Measurements from ENCODE around the gene MZT2B.
"Not testable (repeated sequence)": the region's sequence is repeated elsewhere in the genome, so short reads cannot be mapped to it uniquely, and the experiment has no call there.

The MZT2B gene

DNA sequence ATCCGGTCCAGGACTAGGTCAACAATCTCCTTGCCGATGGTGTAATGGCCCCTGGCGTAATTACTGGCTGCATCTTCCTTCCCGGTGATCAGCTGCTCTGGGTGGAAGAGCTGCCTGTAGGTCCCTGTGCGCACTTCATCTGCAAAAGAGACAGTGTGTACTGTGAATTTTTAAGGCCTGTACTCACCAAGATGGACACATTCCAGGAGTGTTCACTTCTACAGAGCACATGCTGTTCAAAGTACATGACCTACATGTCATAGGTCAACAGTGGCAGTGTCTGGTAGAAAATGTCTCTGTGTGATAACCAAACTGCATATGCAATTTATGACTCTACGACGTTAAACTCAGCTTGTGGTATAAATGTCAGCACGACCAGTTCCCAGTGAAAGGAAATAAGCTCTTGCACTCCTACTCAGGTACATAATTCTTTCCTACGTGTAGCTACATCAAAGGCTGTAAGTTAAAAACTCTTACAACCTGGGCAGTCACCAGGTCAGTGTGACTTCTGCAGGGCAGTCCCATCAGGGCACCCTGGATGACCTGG lies 13.1 kb downstream of the MZT2B start:
- H3K27ac Mint-ChIP-seq; H3K9me3 Mint-ChIP-seq; H3K27me3 Mint-ChIP-seq; H3K4me1 Mint-ChIP-seq (ENCODE audit: low read depth); intact Hi-C loops (cut with micrococcal nuclease); H3K4me3 Mint-ChIP-seq: not testable (repeated sequence)
- peaks cover 19% of the 10 kb centered on the region for H3K36me3 Mint-ChIP-seq (ENCODE audit: low read depth)

DNA sequence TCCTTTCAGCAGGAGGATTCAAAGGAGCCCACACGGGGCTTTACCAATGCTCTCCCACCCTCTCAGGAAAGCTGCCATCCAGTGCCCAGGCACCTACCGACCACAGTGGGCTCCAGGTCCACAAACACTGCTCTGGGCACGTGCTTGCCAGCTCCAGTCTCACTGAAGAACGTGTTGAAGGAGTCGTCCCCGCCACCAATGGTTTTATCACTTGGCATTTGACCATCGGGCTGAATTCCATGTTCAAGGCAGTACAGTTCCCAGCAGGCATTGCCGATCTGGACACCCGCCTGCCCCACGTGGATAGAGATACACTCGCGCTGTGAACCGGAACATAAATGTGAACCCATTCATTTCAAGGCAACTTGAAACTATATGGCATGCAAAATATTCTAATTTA lies 14.0 kb downstream of the MZT2B start:
- intact Hi-C loops (cut with micrococcal nuclease); H3K9me3 Mint-ChIP-seq; H3K27me3 Mint-ChIP-seq; H3K36me3 Mint-ChIP-seq (ENCODE audit: low read depth); H3K4me3 Mint-ChIP-seq; H3K27ac Mint-ChIP-seq; H3K4me1 Mint-ChIP-seq (ENCODE audit: low read depth): not testable (repeated sequence)

DNA sequence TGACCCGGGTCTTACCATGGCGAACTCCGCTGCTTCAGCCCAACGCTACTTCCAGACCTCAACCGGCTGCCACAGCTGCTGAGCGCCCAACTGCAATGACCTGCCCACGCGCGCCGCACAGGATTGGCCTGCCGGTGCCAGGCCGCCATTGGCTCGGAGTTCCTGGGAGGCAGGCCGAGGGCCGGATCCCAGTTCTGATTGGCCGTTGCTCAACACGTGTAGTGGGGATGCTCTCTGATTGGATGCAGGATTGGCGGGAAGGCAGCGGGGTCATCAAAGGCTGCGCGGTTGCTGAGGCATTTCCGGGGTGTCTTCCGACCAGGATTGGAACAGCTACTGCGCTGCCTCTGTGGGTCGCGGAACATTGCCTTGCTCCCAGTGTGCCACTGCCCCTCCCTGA lies 16.3 kb downstream of the MZT2B start, which contains the start of gene TUBA3E:
Gene TUBA3E, minus strand, starts transcription at position 97 of the 400 bp plus-strand sequence. Its CDS starts 79 bp downstream, at position 18.
- Mint-ChIP-seq H3K27ac (no peak within 1 kb of the TSS), H3K9me3 (no peaks in the 10 kb centered on the region), H3K36me3 (ENCODE audit: low read depth) (no peaks in the 10 kb centered on the region), H3K27me3 (peaks cover 2% of the 10 kb centered on the region), H3K4me1 (ENCODE audit: low read depth) (peaks cover 7% of the 10 kb centered on the region), H3K4me3 (no peak within 1 kb of the TSS)
- intact Hi-C loops (cut with micrococcal nuclease) = no loop called here

DNA sequence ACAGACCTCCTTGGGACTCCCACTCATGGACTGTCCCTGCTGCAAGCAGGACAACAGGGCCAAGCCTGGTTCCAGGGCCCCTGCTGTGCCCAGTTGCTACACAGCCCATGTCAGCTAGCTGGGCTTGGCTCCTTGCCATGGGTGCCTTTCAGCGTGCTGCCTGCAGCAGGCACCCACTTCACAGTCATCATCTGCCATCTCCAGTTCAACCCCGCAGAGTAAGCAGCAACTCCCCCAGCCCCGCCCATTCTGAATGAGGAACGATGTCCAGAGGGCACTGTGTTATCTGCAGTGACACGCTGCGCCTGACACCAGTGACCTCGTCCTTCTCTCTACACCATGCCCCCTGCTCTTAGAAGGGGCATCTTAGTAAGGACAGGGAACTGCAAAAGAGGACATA lies 20.5 kb downstream of the MZT2B start:
- H3K27ac Mint-ChIP-seq; intact Hi-C loops (cut with micrococcal nuclease): not testable (repeated sequence)
- peak overlapping the region; percentile 52 for H3K4me3 Mint-ChIP-seq

DNA sequence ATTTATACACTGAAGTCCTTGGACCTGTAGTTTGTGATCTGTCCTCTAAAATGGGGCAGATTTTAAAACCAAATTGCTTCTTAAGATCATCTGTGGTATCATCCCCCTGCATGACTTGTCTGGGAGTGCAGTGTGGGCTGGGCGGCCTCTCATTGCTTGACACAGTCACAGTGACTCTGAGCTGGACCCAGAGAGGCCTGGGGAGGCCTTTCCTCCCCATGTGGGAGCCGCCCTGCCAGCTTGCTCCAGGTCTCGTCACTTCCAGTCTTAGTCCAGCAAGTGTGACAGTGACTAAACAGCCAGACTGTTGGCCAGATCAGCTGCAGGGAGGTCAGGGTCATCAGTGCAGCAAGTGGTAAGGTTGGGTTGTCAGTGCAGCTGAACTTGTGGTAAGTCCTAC lies 21.1 kb downstream of the MZT2B start:
- intact Hi-C loops (cut with micrococcal nuclease); H3K36me3 Mint-ChIP-seq (ENCODE audit: low read depth); H3K9me3 Mint-ChIP-seq; H3K4me1 Mint-ChIP-seq (ENCODE audit: low read depth); H3K4me3 Mint-ChIP-seq; H3K27ac Mint-ChIP-seq; H3K27me3 Mint-ChIP-seq: not testable (repeated sequence)

More for the DNA sequence above, 20.5 kb downstream of the MZT2B start:
- not testable (repeated sequence) for H3K9me3 Mint-ChIP-seq; H3K4me1 Mint-ChIP-seq (ENCODE audit: low read depth); H3K36me3 Mint-ChIP-seq (ENCODE audit: low read depth); H3K27me3 Mint-ChIP-seq

DNA sequence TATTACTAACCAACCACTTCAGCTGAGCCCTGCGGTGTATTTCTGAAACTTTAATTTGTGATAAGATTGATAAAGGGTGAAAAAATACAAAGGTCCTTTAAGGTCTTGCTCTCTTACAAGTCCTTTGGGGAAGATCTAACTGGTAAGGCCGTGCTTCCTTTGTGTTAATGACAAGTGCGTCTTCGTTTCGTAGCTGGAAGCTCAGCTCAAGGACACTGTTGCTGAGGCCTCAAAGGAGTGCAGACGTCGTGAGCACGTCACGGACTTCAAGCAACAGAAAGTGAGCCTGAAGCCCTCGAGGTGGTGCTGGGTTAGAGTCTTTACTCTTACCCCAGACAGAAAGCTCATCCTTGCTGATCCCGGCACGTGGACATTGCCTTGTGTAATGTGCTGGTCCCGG lies 25.0 kb downstream of the MZT2B start:
- intact Hi-C loops (cut with micrococcal nuclease); H3K9me3 Mint-ChIP-seq; H3K4me3 Mint-ChIP-seq; H3K36me3 Mint-ChIP-seq (ENCODE audit: low read depth); H3K4me1 Mint-ChIP-seq (ENCODE audit: low read depth); H3K27ac Mint-ChIP-seq: not testable (repeated sequence)
- peaks cover 11% of the 10 kb centered on the region for H3K27me3 Mint-ChIP-seq

DNA sequence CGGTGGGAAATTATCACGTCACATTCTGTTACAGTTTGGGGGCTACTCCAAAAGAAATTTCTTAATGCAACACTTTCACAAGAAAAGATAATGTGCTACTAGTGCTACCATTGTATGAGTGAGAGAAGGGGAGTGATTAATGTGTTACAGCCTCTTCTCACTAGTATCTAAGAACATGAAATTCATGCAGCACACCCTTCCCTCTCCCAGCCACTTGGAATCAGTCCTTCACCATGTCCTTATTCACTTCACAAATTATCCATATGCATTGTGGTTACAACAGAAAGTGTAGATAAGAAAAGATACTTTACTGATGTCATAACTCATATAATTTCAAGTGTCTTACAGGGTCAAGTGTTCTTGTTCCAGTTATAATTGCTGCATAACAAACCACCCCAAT lies 37.1 kb downstream of the MZT2B start:
- H3K27me3 Mint-ChIP-seq; H3K36me3 Mint-ChIP-seq (ENCODE audit: low read depth); H3K4me3 Mint-ChIP-seq; H3K9me3 Mint-ChIP-seq; H3K4me1 Mint-ChIP-seq (ENCODE audit: low read depth); intact Hi-C loops (cut with micrococcal nuclease); H3K27ac Mint-ChIP-seq: not testable (repeated sequence)

DNA sequence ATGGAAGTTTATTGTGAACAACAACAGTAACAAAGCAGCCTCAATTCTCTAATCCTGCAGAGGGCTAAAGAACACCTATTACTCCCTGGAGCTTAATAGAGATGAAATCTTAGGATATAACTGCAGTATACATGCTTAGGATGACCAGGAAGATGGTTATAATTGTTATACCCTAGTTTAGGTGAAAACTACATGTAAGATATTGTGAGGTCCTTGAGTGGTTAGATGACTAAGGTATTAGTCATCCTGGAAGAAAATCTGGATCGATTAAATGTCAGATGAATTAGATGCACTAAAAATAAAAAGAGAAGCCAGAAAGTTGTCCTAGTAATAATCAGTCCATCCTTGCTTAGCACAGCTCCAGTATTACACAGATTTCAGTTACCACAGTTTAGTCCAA lies 38.4 kb downstream of the MZT2B start:
- H3K4me1 Mint-ChIP-seq (ENCODE audit: low read depth); intact Hi-C loops (cut with micrococcal nuclease); H3K9me3 Mint-ChIP-seq; H3K4me3 Mint-ChIP-seq; H3K36me3 Mint-ChIP-seq (ENCODE audit: low read depth); H3K27ac Mint-ChIP-seq; H3K27me3 Mint-ChIP-seq: not testable (repeated sequence)

DNA sequence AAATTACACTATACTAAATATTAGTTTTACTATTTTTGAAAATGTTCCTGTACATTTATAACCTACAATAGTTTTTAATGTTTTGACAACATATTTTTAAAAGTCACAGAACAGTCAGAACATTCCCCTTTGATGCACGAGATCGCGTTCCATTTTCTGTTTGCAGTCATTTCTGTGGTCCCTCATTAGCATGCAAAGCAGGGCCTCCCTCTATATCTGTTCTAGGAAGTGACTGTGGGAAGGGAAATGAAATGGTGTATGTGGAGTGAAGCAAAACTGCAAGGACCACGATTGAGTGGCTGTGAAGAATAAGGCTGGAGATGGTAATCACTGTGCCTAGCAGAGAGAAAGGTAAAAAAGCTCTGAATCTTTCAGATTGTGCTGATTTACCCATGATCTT lies 40.5 kb downstream of the MZT2B start:
- intact Hi-C loops (cut with micrococcal nuclease); H3K4me3 Mint-ChIP-seq; H3K36me3 Mint-ChIP-seq (ENCODE audit: low read depth); H3K27ac Mint-ChIP-seq; H3K4me1 Mint-ChIP-seq (ENCODE audit: low read depth); H3K9me3 Mint-ChIP-seq; H3K27me3 Mint-ChIP-seq: not testable (repeated sequence)

DNA sequence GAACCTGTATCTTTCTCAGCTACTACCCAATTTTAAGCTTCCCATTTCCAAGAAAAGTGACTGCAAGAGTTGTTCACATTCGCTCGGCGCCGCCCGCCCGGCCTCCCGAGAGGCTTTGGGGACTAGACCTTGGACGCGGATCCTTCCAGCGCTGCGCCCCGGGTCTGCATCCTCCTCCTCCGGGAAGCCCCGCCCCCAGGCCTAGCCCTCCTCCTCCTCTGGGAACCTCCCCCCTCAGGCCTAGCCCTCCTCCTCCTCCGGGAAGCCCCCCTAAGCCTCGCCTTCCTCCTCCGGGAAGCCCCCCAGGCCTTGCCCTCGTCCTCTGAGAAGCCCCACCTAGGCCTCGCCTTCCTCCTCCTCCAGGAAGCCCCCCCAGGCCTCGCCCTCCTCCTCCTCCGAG lies 45.9 kb downstream of the MZT2B start:
- intact Hi-C loops (cut with micrococcal nuclease); H3K4me1 Mint-ChIP-seq (ENCODE audit: low read depth); H3K4me3 Mint-ChIP-seq; H3K27me3 Mint-ChIP-seq; H3K27ac Mint-ChIP-seq; H3K36me3 Mint-ChIP-seq (ENCODE audit: low read depth): not testable (repeated sequence)
- H3K9me3 Mint-ChIP-seq = peaks cover 14% of the 10 kb centered on the region

DNA sequence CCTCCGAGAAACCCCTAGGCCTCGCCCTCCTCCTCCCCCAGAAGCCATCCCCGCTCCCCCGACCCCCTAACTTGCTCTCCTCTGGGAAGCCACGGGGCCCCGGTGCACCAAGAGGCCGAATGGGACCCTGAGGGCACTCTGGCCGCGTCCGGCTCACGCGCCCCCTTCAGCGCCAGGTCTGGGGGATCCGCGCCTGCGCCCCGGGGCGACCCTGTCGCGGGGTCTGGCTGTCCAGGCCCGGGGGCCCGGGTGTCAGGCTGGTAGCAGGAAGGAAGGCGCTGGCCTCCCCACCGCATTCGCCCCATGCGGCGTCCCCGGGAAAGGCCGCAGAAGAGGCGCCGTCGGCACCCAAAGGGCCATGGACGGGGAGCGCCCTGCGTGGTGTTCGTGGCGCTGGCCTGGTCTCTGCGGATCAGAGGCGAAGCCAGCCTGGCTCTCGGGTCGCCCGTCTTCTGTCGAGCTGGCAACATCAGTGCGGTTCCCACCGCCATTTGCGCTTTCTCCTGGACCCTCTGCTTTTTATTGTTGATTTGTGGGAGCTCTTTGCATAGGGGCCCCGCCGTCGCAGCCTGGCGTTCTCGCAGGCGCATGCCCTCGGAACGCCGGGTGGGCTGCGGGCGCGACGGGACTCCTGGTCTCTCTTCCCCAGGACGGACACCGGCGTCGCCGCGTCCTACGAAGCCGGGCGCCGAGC lies 46.6 kb downstream of the MZT2B start:
- H3K9me3 Mint-ChIP-seq = peaks cover 14% of the 10 kb centered on the region
- H3K27me3 Mint-ChIP-seq; H3K4me1 Mint-ChIP-seq (ENCODE audit: low read depth); H3K36me3 Mint-ChIP-seq (ENCODE audit: low read depth); H3K27ac Mint-ChIP-seq; H3K4me3 Mint-ChIP-seq; intact Hi-C loops (cut with micrococcal nuclease): not testable (repeated sequence)

DNA sequence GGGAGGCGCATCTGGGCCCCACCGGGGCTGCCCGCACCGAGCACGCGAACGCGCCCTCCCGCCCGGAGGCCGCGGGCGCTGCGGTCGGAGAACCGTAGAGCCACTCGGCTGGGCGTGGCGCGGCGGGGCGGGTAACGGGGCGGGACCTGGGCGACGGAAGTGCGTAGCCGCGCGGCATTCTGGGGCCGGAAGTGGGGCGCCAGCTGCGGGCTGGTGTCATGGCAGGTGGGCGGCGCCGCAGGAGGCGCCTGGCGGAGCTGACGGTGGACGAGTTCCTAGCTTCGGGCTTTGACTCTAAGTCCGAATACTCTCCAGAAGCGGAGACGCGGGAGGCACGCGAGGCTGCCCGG lies 47.1 kb downstream of the MZT2B start:
- H3K9me3 Mint-ChIP-seq = peaks cover 14% of the 10 kb centered on the region
- H3K27ac Mint-ChIP-seq; H3K4me1 Mint-ChIP-seq (ENCODE audit: low read depth); H3K4me3 Mint-ChIP-seq; H3K27me3 Mint-ChIP-seq; intact Hi-C loops (cut with micrococcal nuclease); H3K36me3 Mint-ChIP-seq (ENCODE audit: low read depth): not testable (repeated sequence)

DNA sequence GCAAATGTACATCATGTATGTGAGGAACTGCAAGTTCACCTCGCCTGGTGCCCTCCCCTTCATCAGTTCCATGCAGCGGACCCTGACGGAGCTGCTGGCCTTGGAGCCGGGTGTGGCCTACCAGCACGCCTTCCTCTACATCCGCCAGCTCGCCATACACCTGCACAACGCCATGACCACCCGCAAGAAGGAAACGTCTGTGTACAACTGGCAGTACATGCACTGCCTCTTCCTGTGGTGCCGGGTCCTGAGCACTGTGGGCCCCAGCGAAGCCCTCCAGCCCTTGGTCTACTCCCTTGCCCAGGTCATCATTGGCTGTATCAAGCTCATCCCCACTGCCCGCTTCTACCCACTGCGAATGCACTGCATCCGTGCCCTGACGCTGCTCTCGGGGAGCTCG lies 48.3 kb downstream of the MZT2B start:
- not testable (repeated sequence) for H3K27ac Mint-ChIP-seq; H3K36me3 Mint-ChIP-seq (ENCODE audit: low read depth); H3K27me3 Mint-ChIP-seq

DNA sequence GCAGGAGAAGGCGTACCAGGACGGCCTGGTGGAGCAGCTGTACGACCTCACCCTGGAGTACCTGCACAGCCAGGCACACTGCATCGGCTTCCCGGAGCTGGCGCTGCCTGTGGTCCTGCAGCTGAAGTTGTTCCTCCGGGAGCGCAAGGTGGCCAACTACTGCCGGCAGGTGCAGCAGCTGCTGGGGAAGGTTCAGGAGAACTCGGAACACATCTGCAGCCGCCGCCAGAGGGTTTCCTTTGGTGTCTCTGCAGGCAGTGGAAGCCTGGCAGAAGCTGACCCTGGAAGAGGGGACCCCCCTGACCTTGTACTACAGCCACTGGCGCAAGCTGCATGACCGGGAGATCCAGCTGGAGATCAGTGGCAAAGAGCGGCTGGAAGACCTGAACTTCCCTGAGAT lies 48.8 kb downstream of the MZT2B start:
- H3K27me3 Mint-ChIP-seq; H3K27ac Mint-ChIP-seq; H3K4me1 Mint-ChIP-seq (ENCODE audit: low read depth); H3K4me3 Mint-ChIP-seq; H3K36me3 Mint-ChIP-seq (ENCODE audit: low read depth); intact Hi-C loops (cut with micrococcal nuclease): not testable (repeated sequence)
- H3K9me3 Mint-ChIP-seq = peaks cover 14% of the 10 kb centered on the region

More for the DNA sequence above, 48.3 kb downstream of the MZT2B start:
- H3K4me3 Mint-ChIP-seq; intact Hi-C loops (cut with micrococcal nuclease); H3K4me1 Mint-ChIP-seq (ENCODE audit: low read depth): not testable (repeated sequence)
- H3K9me3 Mint-ChIP-seq = peaks cover 14% of the 10 kb centered on the region

DNA sequence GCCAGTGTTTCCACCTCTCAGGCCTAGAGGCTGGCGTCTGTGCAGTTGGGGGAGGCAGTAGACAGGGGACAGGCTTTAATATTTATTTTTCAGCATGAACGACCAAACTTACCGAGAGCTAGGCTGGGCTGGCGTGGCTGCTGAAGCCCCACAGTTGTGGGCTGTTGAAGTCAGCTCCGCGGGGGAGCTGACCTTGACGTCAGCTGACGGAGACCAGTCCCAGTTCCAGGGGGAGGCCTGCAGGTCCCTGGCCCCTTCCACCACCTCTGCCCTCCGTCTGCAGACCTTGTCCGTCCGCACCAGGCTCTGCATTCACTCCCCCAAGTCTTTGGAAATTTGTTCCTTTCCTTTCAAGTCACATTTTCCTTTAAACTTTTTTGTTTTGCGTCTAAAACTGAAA lies 49.6 kb downstream of the MZT2B start:
- intact Hi-C loops (cut with micrococcal nuclease) = no loop called here
- Mint-ChIP-seq H3K27ac (no peak overlapping the region), H3K36me3 (ENCODE audit: low read depth) (no peaks in the 10 kb centered on the region), H3K9me3 (peaks cover 14% of the 10 kb centered on the region), H3K4me1 (ENCODE audit: low read depth) (no peaks in the 10 kb centered on the region), H3K4me3 (no peak overlapping the region), H3K27me3 (no peaks in the 10 kb centered on the region)
